Neural progenitor cell (in vitro differentiated cells): ENCODE measurements around the gene KDM3A.

ENCODE experiments used
- EZH2 ChIP-seq: fragments of 200-600 bp; sonication (generic); IDR thresholded peaks from 2 replicates; pipeline ENCODE4 v1.6.1; 2017; ENCODE audit warnings: antibody characterized with exemption, mild to moderate bottlenecking, moderate library complexity
- EZH2phosphoT487 ChIP-seq: fragments of 200-600 bp; sonication (generic); IDR thresholded peaks from 2 replicates; pipeline ENCODE4 v1.6.1; 2017; ENCODE audit warnings: antibody characterized with exemption
- TF ChIP-seq, protein P1 (sequence below): fragments of 200-600 bp; sonication (generic); IDR thresholded peaks from 2 replicates; pipeline ENCODE4 v1.5.1; 2017; ENCODE audit warnings: antibody characterized with exemption, mild to moderate bottlenecking

DNA sequence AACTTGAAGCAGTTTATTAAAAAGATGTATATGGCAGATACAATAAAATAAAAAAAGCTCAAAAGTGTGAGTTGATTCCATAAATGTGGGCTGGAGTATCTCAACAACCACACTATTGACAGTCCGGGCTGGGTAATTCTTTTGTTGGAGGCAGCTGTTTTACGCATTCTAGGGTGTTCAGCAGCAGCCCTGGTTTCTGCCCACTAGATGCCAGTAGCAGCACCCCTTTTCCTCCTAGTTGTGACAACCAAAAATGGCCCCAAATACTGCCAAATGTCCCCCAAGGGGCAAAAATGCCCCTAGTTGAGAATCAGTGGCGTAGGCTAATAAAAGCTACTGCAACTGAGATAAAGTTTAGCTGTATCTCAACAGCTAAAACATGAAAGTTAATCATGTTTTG, 77.3 kb downstream of the KDM3A start:
- TF ChIP-seq EZH2 (no peak), EZH2phosphoT487 (no peak)
- TF ChIP-seq, protein P1, sequence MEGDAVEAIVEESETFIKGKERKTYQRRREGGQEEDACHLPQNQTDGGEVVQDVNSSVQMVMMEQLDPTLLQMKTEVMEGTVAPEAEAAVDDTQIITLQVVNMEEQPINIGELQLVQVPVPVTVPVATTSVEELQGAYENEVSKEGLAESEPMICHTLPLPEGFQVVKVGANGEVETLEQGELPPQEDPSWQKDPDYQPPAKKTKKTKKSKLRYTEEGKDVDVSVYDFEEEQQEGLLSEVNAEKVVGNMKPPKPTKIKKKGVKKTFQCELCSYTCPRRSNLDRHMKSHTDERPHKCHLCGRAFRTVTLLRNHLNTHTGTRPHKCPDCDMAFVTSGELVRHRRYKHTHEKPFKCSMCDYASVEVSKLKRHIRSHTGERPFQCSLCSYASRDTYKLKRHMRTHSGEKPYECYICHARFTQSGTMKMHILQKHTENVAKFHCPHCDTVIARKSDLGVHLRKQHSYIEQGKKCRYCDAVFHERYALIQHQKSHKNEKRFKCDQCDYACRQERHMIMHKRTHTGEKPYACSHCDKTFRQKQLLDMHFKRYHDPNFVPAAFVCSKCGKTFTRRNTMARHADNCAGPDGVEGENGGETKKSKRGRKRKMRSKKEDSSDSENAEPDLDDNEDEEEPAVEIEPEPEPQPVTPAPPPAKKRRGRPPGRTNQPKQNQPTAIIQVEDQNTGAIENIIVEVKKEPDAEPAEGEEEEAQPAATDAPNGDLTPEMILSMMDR = peak; percentile 44
